HEK293T (cell line): ENCODE results near the gene SELENOM.

Experiments used
- CTCF ChIA-PET: fragments of 350-600 bp; formaldehyde crosslinking; extraction: SDS; loops from one replicate; lab custom pipeline; 2021; ENCODE audit warnings: antibody characterized with exemption, inconsistent platforms; lab: Yijun Ruan, JAX
- POLR2A ChIA-PET: fragments of 350-600 bp; formaldehyde crosslinking; extraction: SDS; loops from one replicate; lab custom pipeline; 2020; ENCODE audit warnings: antibody characterized with exemption, inconsistent platforms; lab: Yijun Ruan, JAX
- DNase-seq: peaks from one replicate; pipeline ENCODE4 v3.0.0; 2012; ENCODE audit warnings: mixed read lengths; ENCODE audit errors: extremely low spot score
- ARNT ChIP-seq: fragments of 450-650 bp; IDR thresholded peaks from 2 replicates; pipeline ENCODE4 v1.6.1; 2017; ENCODE audit warnings: mild to moderate bottlenecking
- BHLHE40 ChIP-seq: fragments of 450-650 bp; IDR thresholded peaks from 2 replicates; pipeline ENCODE4 v1.6.1; 2016; ENCODE audit warnings: mild to moderate bottlenecking, moderate library complexity, borderline replicate concordance
- CTBP1 ChIP-seq: fragments of 450-650 bp; IDR thresholded peaks from 2 replicates; pipeline ENCODE4 v1.6.1; 2016; ENCODE audit warnings: borderline replicate concordance
- FOXA1 ChIP-seq: fragments of 450-650 bp; IDR thresholded peaks from 2 replicates; pipeline ENCODE4 v1.6.1; 2016; ENCODE audit warnings: mild to moderate bottlenecking
- FOXK2 ChIP-seq: fragments of 450-650 bp; IDR thresholded peaks from 2 replicates; pipeline ENCODE4 v1.6.1; 2016; ENCODE audit warnings: mild to moderate bottlenecking
- FOXM1 ChIP-seq: fragments of 450-650 bp; IDR thresholded peaks from 2 replicates; pipeline ENCODE4 v1.6.1; 2017; ENCODE audit warnings: mild to moderate bottlenecking, borderline replicate concordance
- HDGF ChIP-seq: fragments of 450-650 bp; IDR thresholded peaks from 2 replicates; pipeline ENCODE4 v1.6.1; 2017; ENCODE audit warnings: antibody characterized with exemption, borderline replicate concordance
- LEF1 ChIP-seq: fragments of 450-650 bp; IDR thresholded peaks from 2 replicates; pipeline ENCODE4 v1.6.1; 2017; ENCODE audit warnings: mild to moderate bottlenecking, borderline replicate concordance
- NFRKB ChIP-seq: fragments of 450-650 bp; IDR thresholded peaks from 2 replicates; pipeline ENCODE4 v1.6.1; 2016; ENCODE audit warnings: mild to moderate bottlenecking, moderate library complexity
- SP1 ChIP-seq: fragments of 450-650 bp; IDR thresholded peaks from 2 replicates; pipeline ENCODE4 v1.6.1; 2017
- SUZ12 ChIP-seq: fragments of 450-650 bp; IDR thresholded peaks from 2 replicates; pipeline ENCODE4 v1.6.1; 2016; ENCODE audit warnings: mild to moderate bottlenecking
- TARDBP ChIP-seq: fragments of 450-650 bp; IDR thresholded peaks from 2 replicates; pipeline ENCODE4 v1.6.1; 2016
- ZNF384 ChIP-seq: fragments of 450-650 bp; IDR thresholded peaks from 2 replicates; pipeline ENCODE4 v1.6.1; 2016
- TF ChIP-seq, protein P1 (sequence below): fragments of 450-650 bp; IDR thresholded peaks from 2 replicates; pipeline ENCODE4 v1.6.1; 2016

The SELENOM gene

DNA sequence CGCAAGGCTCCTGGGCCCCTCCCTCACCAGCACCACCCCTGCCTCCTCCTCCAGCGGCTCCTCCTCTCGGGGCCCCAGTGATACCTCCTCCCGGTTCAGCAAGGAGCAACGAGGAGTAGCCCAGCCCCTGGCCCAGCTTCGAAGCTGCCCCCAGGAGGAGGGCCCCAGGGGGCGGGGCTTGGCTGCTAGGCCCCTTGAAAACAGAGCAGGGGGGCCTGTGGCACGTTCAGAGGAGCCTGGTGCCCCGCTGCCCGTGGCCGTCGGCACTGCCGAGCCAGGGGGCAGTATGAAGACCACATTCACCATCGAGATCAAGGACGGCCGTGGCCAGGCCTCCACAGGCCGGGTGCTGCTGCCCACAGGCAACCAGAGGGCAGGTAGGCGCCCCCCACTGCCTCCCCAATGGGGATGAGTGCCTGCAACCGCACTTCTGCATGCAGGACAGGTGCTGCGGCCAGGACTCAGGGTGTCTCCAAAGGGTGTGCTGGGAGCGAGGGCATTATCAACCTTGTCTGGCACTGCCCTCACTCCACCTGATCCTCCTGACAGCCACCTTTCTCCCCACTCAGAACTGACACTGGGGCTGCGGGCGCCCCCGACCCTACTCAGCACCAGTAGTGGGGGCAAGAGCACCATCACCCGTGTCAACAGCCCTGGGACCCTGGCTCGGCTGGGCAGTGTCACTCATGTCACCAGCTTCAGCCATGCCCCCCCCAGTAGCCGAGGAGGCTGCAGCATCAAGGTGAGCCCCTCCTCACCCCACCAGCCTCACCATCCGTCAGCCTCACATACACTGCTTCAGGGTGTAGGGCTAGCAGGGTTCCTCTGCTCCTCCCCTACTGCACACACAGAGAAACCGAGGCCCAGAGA, 16.0 kb downstream of the SELENOM start:
- POLR2A ChIA-PET = no interaction called here
- CTCF ChIA-PET = no interaction called here
- no peak for TF ChIP-seq BHLHE40
- TF ChIP-seq TARDBP = no peak
- no peak for TF ChIP-seq LEF1
- no peak for TF ChIP-seq HDGF
- no peak for TF ChIP-seq ARNT
- TF ChIP-seq SUZ12 = no peak
- no peak for TF ChIP-seq FOXA1
- no peak for TF ChIP-seq CTBP1
- no peak for TF ChIP-seq ZNF384
- DNase-seq = no peak

GRCh38 chr22:31090217-31091085, 16.9 kb downstream of the SELENOM start:
- ChIA-PET CTCF (interaction anchor here (0.6 kb wide), 3 partner anchors 12 to 233 kb away, joined by 4 to 6 read pairs (median 4); partner anchors contain the start of gene SELENOM), POLR2A (no interaction called here)
- TF ChIP-seq FOXA1 = no peak
- TF ChIP-seq, protein P1, sequence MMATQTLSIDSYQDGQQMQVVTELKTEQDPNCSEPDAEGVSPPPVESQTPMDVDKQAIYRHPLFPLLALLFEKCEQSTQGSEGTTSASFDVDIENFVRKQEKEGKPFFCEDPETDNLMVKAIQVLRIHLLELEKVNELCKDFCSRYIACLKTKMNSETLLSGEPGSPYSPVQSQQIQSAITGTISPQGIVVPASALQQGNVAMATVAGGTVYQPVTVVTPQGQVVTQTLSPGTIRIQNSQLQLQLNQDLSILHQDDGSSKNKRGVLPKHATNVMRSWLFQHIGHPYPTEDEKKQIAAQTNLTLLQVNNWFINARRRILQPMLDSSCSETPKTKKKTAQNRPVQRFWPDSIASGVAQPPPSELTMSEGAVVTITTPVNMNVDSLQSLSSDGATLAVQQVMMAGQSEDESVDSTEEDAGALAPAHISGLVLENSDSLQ = no peak
- no peak for DNase-seq

DNA sequence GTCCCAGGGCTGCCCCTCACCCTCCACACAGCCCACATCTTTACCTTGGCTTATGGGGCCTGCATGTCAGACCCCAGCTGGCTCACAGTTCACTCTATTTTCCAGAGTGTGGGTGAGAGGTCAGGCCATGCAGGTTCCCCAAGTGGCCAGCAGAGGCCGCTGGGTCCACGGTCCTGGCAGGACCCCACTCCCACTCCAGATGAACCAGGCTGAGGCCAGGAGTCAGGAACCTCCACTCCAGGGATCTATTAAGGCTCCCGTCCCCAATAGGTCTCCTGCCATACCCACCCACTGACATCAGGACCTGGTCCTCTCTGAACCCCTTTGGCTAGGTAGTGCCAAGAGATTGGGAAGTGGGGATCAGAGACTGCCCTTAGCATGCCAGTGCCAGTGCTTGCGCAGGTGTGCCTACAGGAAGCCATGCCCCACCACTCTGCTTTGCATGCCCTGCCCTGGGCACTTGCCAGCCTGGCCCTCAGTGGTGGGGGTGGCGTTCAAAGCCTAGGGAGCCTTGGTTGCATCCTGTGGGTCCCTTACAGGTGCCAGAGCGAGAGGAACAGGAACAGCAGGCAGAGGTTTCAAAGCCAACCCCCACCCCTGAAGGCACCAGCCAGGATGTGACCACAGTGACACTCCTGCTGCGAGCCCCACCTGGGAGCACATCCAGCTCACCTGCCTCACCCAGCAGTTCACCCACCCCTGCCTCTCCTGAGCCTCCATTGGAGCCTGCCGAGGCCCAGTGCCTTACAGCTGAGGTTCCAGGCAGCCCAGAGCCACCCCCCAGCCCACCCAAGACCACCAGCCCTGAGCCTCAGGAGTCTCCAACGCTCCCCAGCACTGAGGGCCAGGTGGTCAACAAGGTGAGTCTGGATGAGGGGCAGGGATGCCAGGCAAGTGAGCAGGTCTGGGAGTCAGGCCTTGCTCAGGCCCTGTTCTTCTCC, 17.9 kb downstream of the SELENOM start:
- ChIA-PET CTCF (interaction anchor here (0.6 to 0.8 kb wide), 4 partner anchors 13 to 144 kb away, joined by 3 to 4 read pairs (median 4); partner anchors contain the start of genes RNF185 and SELENOM), POLR2A (no interaction called here)
- DNase-seq = peak; percentile 77
- TF ChIP-seq FOXK2 (no peak), FOXM1 (no peak), SUZ12 (no peak), HDGF (0 out of 2 replicates have a peak, but pooled peaks have one; percentile 52), TARDBP (no peak)

GRCh38 chr22:31088233-31088986, 19.0 kb downstream of the SELENOM start:
- DNase-seq = no peak
- TF ChIP-seq BHLHE40 (no peak), ZNF384 (no peak), FOXK2 (no peak), LEF1 (no peak), TARDBP (no peak), NFRKB (no peak), FOXM1 (no peak), FOXA1 (no peak), HDGF (no peak), ARNT (no peak), SP1 (no peak), SUZ12 (no peak), CTBP1 (no peak)
- TF ChIP-seq, protein P1 = no peak
- ChIA-PET CTCF (interaction anchor here (0.7 to 0.8 kb wide), 2 partner anchors 72 to 143 kb away, joined by 3 to 4 read pairs; partner anchors contain the start of gene RNF185), POLR2A (no interaction called here)

- TF ChIP-seq NFRKB = no peak
- TF ChIP-seq FOXA1 = no peak
- TF ChIP-seq BHLHE40 = no peak
- no peak for TF ChIP-seq ARNT
- DNase-seq = no peak
- ChIA-PET CTCF (no interaction called here), POLR2A (no interaction called here)
Measured at GRCh38 chr22:31087744-31088215, 19.6 kb downstream of the SELENOM start.

DNA sequence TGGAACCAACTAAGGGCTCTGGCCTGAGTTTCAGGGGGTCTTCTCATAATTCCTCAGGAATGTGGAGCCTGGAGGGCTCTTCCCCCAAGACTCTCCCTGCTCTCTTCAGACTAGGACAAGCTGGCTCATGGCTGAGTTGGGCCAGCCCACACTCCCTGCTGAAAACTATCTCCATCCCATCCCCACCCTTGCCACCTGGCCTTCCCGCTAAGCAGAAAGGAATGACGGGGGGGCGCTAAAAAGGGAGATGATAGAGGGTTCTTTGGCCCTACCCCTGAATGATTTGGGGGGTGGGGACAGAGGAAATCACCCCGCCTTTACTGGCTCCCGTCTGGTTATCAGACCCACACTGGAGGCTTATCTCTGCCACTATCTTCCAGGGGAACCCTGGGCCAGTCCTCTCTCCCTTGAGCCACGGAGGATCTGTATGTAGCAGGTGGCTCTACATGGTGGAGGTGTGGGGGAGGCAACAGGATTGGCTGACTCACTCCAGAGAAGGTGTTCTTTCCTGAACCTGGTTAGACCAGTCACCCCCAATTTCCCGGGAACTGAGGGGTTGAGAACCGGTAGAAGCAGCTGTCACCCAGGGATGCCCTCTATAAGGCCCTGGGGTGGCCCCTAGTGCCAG, 20.6 kb downstream of the SELENOM start:
- TF ChIP-seq FOXK2 (no peak), LEF1 (no peak)
- TF ChIP-seq, protein P1 = no peak
- ChIA-PET CTCF (no interaction called here), POLR2A (no interaction called here)
- no peak for DNase-seq
